Measurements from ENCODE around the gene LYZL6.

DNA sequence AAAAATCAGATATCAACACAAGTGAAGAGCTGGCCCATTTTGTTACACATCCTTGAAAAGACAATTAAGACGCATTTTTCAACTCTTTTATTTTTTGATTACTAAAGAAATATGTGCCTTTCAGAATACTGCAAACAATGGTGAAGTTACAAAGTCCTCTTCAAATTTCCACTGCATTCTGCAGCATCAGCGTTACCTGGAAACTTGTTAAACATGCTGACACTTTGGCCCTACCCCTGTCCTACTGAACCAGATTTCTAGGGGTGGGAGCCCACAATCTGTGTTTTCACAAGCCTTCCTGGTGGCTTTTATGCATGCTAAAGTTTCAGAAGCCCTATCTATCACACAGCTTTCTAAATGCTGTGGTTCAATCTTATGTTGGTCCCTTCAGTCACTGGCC lies 47.6 kb upstream of the LYZL6 start:
- TF ChIP-seq, protein P1, sequence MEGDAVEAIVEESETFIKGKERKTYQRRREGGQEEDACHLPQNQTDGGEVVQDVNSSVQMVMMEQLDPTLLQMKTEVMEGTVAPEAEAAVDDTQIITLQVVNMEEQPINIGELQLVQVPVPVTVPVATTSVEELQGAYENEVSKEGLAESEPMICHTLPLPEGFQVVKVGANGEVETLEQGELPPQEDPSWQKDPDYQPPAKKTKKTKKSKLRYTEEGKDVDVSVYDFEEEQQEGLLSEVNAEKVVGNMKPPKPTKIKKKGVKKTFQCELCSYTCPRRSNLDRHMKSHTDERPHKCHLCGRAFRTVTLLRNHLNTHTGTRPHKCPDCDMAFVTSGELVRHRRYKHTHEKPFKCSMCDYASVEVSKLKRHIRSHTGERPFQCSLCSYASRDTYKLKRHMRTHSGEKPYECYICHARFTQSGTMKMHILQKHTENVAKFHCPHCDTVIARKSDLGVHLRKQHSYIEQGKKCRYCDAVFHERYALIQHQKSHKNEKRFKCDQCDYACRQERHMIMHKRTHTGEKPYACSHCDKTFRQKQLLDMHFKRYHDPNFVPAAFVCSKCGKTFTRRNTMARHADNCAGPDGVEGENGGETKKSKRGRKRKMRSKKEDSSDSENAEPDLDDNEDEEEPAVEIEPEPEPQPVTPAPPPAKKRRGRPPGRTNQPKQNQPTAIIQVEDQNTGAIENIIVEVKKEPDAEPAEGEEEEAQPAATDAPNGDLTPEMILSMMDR (IDR thresholded peaks at IDR 0.05): no peak
- no peak for TF ChIP-seq POLR2A (IDR thresholded peaks at IDR 0.05)
- no peak for TF ChIP-seq POLR2AphosphoS5 (IDR thresholded peaks at IDR 0.05)

Measured in sigmoid colon (tissue), 4 donors.